ENCODE measurements around the gene TMEM154.
A peak's percentile ranks its signal among the peaks of the same experiment; 100 is the strongest.

The TMEM154 gene

GRCh38 chr4:152682143-152682941 is 2.5 kb upstream of the TMEM154 start:
- H3K4me1 ChIP-seq (ENCODE audit: control insufficient read depth, insufficient read depth, low read length, unreplicated experiment) = peaks cover 12% of the 10 kb centered on the region
- H3K36me3 ChIP-seq (ENCODE audit: insufficient read depth, low read length) = no peaks in the 10 kb centered on the region
- H3K27me3 ChIP-seq (ENCODE audit: insufficient read depth, low read length) = peaks cover 13% of the 10 kb centered on the region; the same call in 1 of the 2 replicates
- no peaks in the 10 kb centered on the region for H3K79me2 ChIP-seq (ENCODE audit: control insufficient read depth, insufficient read depth, low read length, unreplicated experiment)
- no peak overlapping the region for H2AFZ ChIP-seq (ENCODE audit: low read length, unreplicated experiment)
- no peak overlapping the region for H3K27ac ChIP-seq (ENCODE audit: low read depth, low read length)
- no peak overlapping the region for H3K4me3 ChIP-seq (ENCODE audit: low read depth, low read length)

GRCh38 chr4:152680988-152681603 is 1.3 kb upstream of the TMEM154 start:
- peak overlapping the region; percentile 41; the same call in 1 of the 2 replicates for H3K27ac ChIP-seq (ENCODE audit: low read depth, low read length)
- no peaks in the 10 kb centered on the region for H3K36me3 ChIP-seq (ENCODE audit: insufficient read depth, low read length)
- peaks cover 12% of the 10 kb centered on the region for H3K4me1 ChIP-seq (ENCODE audit: control insufficient read depth, insufficient read depth, low read length, unreplicated experiment)
- no peaks in the 10 kb centered on the region for H3K79me2 ChIP-seq (ENCODE audit: control insufficient read depth, insufficient read depth, low read length, unreplicated experiment)
- H3K27me3 ChIP-seq (ENCODE audit: insufficient read depth, low read length) = peaks cover 6% of the 10 kb centered on the region; the same call in 1 of the 2 replicates
- H3K4me3 ChIP-seq (ENCODE audit: low read depth, low read length) = no peak overlapping the region
- H2AFZ ChIP-seq (ENCODE audit: low read length, unreplicated experiment) = no peak overlapping the region

GRCh38 chr4:152678841-152679240 is 956 bp downstream of the TMEM154 start:
- H3K27me3 ChIP-seq (ENCODE audit: insufficient read depth, low read length) = no peaks in the 10 kb centered on the region
- H2AFZ ChIP-seq (ENCODE audit: low read length, unreplicated experiment) = peak overlapping the region; percentile 86
- peak overlapping the region; percentile 79 for H3K4me3 ChIP-seq (ENCODE audit: low read depth, low read length)
- peaks cover 12% of the 10 kb centered on the region for H3K4me1 ChIP-seq (ENCODE audit: control insufficient read depth, insufficient read depth, low read length, unreplicated experiment)
- H3K36me3 ChIP-seq (ENCODE audit: insufficient read depth, low read length) = no peaks in the 10 kb centered on the region
- H3K79me2 ChIP-seq (ENCODE audit: control insufficient read depth, insufficient read depth, low read length, unreplicated experiment) = no peaks in the 10 kb centered on the region
- H3K27ac ChIP-seq (ENCODE audit: low read depth, low read length) = no peak overlapping the region

- Histone ChIP-seq H2AFZ (ENCODE audit: low read length, unreplicated experiment) (no peak overlapping the region), H3K79me2 (ENCODE audit: control insufficient read depth, insufficient read depth, low read length, unreplicated experiment) (no peaks in the 10 kb centered on the region), H3K27ac (ENCODE audit: low read depth, low read length) (no peak overlapping the region), H3K4me1 (ENCODE audit: control insufficient read depth, insufficient read depth, low read length, unreplicated experiment) (peaks cover 12% of the 10 kb centered on the region), H3K27me3 (ENCODE audit: insufficient read depth, low read length) (no peaks in the 10 kb centered on the region), H3K4me3 (ENCODE audit: low read depth, low read length) (no peak overlapping the region), H3K36me3 (ENCODE audit: insufficient read depth, low read length) (no peaks in the 10 kb centered on the region)
Measured at GRCh38 chr4:152677117-152677516, 2.7 kb downstream of the TMEM154 start.

GRCh38 chr4:152676052-152676854 is 3.5 kb downstream of the TMEM154 start:
- no peaks in the 10 kb centered on the region for H3K36me3 ChIP-seq (ENCODE audit: insufficient read depth, low read length)
- no peaks in the 10 kb centered on the region for H3K79me2 ChIP-seq (ENCODE audit: control insufficient read depth, insufficient read depth, low read length, unreplicated experiment)
- H3K27me3 ChIP-seq (ENCODE audit: insufficient read depth, low read length) = no peaks in the 10 kb centered on the region
- H3K4me3 ChIP-seq (ENCODE audit: low read depth, low read length) = no peak overlapping the region
- H3K27ac ChIP-seq (ENCODE audit: low read depth, low read length) = no peak overlapping the region
- no peak overlapping the region for H2AFZ ChIP-seq (ENCODE audit: low read length, unreplicated experiment)
- peaks cover 12% of the 10 kb centered on the region for H3K4me1 ChIP-seq (ENCODE audit: control insufficient read depth, insufficient read depth, low read length, unreplicated experiment)

- H3K79me2 ChIP-seq (ENCODE audit: control insufficient read depth, insufficient read depth, low read length, unreplicated experiment) = no peaks in the 10 kb centered on the region
- H2AFZ ChIP-seq (ENCODE audit: low read length, unreplicated experiment) = no peak overlapping the region
- no peaks in the 10 kb centered on the region for H3K36me3 ChIP-seq (ENCODE audit: insufficient read depth, low read length)
- H3K4me3 ChIP-seq (ENCODE audit: low read depth, low read length) = no peak overlapping the region
- peaks cover 4% of the 10 kb centered on the region for H3K4me1 ChIP-seq (ENCODE audit: control insufficient read depth, insufficient read depth, low read length, unreplicated experiment)
- H3K27me3 ChIP-seq (ENCODE audit: insufficient read depth, low read length) = no peaks in the 10 kb centered on the region
- no peak overlapping the region for H3K27ac ChIP-seq (ENCODE audit: low read depth, low read length)
Measured at GRCh38 chr4:152674359-152674758, 5.4 kb downstream of the TMEM154 start.

- H3K4me1 ChIP-seq (ENCODE audit: control insufficient read depth, insufficient read depth, low read length, unreplicated experiment) = no peaks in the 10 kb centered on the region
- H3K4me3 ChIP-seq (ENCODE audit: low read depth, low read length) = no peak overlapping the region
- H3K79me2 ChIP-seq (ENCODE audit: control insufficient read depth, insufficient read depth, low read length, unreplicated experiment) = no peaks in the 10 kb centered on the region
- no peaks in the 10 kb centered on the region for H3K27me3 ChIP-seq (ENCODE audit: insufficient read depth, low read length)
- H3K36me3 ChIP-seq (ENCODE audit: insufficient read depth, low read length) = no peaks in the 10 kb centered on the region
- no peak overlapping the region for H3K27ac ChIP-seq (ENCODE audit: low read depth, low read length)
- H2AFZ ChIP-seq (ENCODE audit: low read length, unreplicated experiment) = no peak overlapping the region
Measured at GRCh38 chr4:152673489-152673888, 6.3 kb downstream of the TMEM154 start.

- Histone ChIP-seq H3K27me3 (ENCODE audit: insufficient read depth, low read length) (no peaks in the 10 kb centered on the region), H3K79me2 (ENCODE audit: control insufficient read depth, insufficient read depth, low read length, unreplicated experiment) (no peaks in the 10 kb centered on the region), H3K4me3 (ENCODE audit: low read depth, low read length) (no peak overlapping the region), H2AFZ (ENCODE audit: low read length, unreplicated experiment) (no peak overlapping the region), H3K4me1 (ENCODE audit: control insufficient read depth, insufficient read depth, low read length, unreplicated experiment) (no peaks in the 10 kb centered on the region), H3K36me3 (ENCODE audit: insufficient read depth, low read length) (no peaks in the 10 kb centered on the region), H3K27ac (ENCODE audit: low read depth, low read length) (no peak overlapping the region)
Measured at GRCh38 chr4:152672206-152673092, 7.3 kb downstream of the TMEM154 start.

- Histone ChIP-seq H3K27ac (ENCODE audit: low read depth, low read length) (no peak overlapping the region), H3K36me3 (ENCODE audit: insufficient read depth, low read length) (no peaks in the 10 kb centered on the region), H2AFZ (ENCODE audit: low read length, unreplicated experiment) (no peak overlapping the region), H3K4me3 (ENCODE audit: low read depth, low read length) (no peak overlapping the region), H3K27me3 (ENCODE audit: insufficient read depth, low read length) (no peaks in the 10 kb centered on the region), H3K79me2 (ENCODE audit: control insufficient read depth, insufficient read depth, low read length, unreplicated experiment) (no peaks in the 10 kb centered on the region), H3K4me1 (ENCODE audit: control insufficient read depth, insufficient read depth, low read length, unreplicated experiment) (no peaks in the 10 kb centered on the region)
Measured at GRCh38 chr4:152668338-152668964, 11.3 kb downstream of the TMEM154 start.
